SHP77 treated with DMSO at 0.1 percent for 48 hours (cell line): ENCODE data around the gene ZNF783.
"Not testable (repeated sequence)": the region's sequence is repeated elsewhere in the genome, so short reads cannot be mapped to it uniquely, and the experiment has no call there.

Experiments
- DNase-seq: peaks from one replicate; lab custom pipeline; 2025; lab: John Stamatoyannopoulos, UW

Gene ZNF783

DNA sequence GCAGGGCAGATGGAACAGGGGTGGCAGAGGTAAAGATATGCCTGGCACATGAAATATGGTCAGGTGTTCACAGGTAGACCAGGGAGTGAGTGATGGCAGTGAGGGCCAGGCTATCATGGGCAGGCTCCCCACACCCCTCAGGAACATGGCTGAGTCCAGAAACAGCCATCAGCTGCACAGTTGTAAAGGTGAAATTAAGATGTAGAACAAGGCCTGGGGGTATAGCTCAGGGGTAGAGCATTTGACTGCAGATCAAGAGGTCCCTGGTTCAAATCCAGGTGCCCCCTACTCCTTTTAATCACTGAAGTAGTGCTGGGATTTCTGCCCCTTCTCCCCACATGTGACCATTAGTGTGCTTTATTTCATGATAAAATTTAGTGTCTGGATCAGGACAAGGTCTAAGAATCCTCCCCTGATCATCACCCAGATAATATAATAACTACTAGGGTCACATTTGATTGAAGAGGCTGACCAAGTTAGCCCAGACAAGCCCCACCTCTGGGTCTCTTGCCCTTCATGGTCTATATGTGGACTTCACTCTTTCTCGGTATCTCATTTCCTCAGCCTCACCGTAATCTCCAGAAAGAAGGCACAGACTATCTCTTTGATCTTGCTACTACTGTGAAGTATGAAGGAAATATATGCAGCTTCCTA lies 69.0 kb downstream of the ZNF783 start:
- DNase-seq = no peak

DNA sequence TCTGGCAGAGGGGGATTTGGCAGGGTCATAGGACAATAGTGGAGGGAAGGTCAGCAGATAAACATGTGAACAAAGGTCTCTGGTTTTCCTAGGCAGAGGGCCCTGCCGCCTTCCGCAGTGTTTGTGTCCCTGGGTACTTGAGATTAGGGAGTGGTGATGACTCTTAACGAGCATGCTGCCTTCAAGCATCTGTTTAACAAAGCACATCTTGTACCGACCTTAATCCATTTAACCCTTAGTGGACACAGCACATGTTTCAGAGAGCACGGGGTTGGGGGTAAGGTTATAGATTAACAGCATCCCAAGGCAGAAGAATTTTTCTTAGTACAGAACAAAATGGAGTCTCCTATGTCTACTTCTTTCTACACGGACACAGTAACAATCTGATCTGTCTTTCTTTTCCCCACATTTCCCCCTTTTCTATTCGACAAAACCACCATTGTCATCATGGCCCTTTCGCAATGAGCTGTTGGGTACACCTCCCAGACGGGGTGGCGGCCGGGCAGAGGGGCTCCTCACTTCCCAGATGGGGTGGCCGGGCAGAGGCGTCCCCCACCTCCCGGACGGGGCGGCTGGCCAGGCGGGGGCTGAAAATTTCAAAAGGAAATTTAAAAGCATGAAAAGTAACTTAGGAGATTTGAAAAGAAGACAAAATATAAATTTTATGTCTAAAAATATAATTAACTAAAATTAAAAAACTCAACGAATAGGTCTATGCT lies 70.8 kb downstream of the ZNF783 start:
- DNase-seq = not testable (repeated sequence)

DNA sequence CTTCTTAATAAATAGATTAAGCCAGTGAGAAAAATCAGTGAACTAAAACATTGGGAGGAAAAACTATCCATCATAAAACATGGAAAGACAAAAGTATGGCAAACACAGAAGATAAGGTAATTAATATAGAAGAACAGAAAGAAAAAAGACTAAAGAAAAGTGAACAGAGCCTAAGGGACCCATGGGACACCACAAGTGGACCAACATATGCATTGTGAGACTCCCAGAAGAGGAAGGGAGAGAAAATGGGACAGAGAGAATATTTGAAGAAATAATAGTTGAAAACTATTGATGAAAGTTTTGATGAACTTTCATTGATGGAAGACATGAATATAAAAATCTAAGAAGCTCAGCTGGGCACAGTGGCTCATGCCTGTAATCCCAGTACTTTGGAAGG lies 71.3 kb downstream of the ZNF783 start:
- DNase-seq = no peak

DNA sequence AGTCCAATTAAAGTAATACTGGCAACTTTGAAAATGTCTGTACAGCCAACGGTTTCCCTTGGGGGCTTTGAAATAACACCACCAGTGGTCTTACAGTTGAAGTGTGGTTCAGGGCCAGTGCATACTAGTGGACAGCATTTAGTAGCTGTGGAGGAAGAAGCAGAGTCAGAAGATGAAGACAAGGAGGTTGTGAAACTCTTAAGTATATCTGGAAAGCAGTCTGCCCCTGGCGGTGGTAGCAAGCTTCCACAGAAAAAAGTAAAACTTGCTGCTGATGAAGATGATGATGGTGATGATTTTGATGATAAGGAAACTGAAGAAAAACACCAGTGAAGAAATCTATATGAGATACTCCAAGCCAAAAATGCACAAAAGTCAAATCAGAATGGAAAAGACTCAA lies 72.2 kb downstream of the ZNF783 start:
- DNase-seq = no peak
